PC-3 (cell line): ENCODE data around the gene OPRD1.

Experiments used
- CTCF ChIP-seq: fragments of 300-600 bp; sonication (generic); conservative IDR thresholded peaks from 2 replicates; pipeline ENCODE4 v1.5.1; 2017; ENCODE audit warnings: antibody characterized with exemption, low read depth, mild to moderate bottlenecking, low read length
- EZH2 ChIP-seq: fragments of 300-600 bp; sonication (generic); IDR thresholded peaks from one replicate; pipeline ENCODE4 v1.6.1; 2017; ENCODE audit warnings: antibody characterized with exemption, mild to moderate bottlenecking, low read length; ENCODE audit not compliant: unreplicated experiment
- EZH2phosphoT487 ChIP-seq: fragments of 300-600 bp; sonication (generic); IDR thresholded peaks from 2 replicates; pipeline ENCODE4 v1.6.1; 2018; ENCODE audit warnings: mild to moderate bottlenecking, antibody characterized with exemption, low read length, borderline replicate concordance

- no peak for TF ChIP-seq CTCF
- TF ChIP-seq EZH2, result no peak
- TF ChIP-seq EZH2phosphoT487, result no peak
Measured at GRCh38 chr1:28917757-28918118, 105.8 kb downstream of the OPRD1 start.
